HG03378 (cell line): ENCODE results near the gene N4BP2L2.

Source experiments
- ATAC-seq: cut with Tn5 transposase; IDR thresholded peaks from one replicate; pipeline ENCODE4 v1.9.1; 2021; ENCODE audit warnings: mild to moderate bottlenecking, moderate library complexity; ENCODE audit not compliant: unreplicated experiment

Gene N4BP2L2

GRCh38 chr13:32535115-32535514 is 3.5 kb downstream of the N4BP2L2 start:
- ATAC-seq: no peak

GRCh38 chr13:32530841-32531253 is 7.7 kb downstream of the N4BP2L2 start:
- peak; percentile 72 for ATAC-seq

- ATAC-seq: no peak
Observed at GRCh38 chr13:32528358-32528757, 10.2 kb downstream of the N4BP2L2 start.

- no peak for ATAC-seq
Observed at GRCh38 chr13:32527151-32527550, 11.4 kb downstream of the N4BP2L2 start.

DNA sequence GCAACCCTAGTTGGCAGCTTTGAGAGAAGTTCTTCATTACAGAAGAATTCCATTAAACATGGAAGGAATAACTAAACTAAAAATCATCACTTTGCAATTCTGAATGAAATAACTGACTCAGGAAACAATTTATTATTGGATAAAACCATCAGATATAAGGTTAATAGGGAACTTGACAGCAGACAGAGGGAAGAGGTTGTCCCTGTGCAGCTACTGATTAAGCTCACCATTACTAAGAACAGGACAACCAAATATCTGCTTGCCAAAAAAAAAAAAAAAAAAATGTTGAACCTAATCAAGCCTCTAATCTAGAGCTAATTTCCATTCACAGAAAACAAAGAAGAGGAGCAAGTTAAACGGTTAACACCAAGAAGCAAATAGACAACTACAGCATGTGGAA is 12.8 kb downstream of the N4BP2L2 start:
- ATAC-seq: no peak

DNA sequence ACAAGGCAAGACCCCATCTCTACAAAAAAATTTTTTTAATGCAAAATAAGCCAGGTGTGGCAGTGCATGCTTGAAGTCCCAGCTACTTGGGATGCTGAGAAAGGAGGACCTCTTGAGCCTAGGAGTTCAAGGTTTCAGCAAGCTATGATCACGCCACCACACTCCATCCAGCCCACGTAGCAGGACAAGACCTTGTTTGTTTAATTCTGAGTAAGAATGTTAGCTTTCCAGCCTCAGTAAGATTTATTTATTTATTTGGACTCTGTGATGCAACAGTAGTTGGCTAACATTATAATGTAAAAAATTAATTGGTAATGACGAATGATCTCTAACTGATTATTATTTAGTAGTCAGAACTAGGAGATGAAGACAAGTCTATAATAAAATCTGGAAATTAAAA is 23.3 kb downstream of the N4BP2L2 start:
- ATAC-seq: no peak

GRCh38 chr13:32511482-32511881 is 27.1 kb downstream of the N4BP2L2 start:
- ATAC-seq: no peak

DNA sequence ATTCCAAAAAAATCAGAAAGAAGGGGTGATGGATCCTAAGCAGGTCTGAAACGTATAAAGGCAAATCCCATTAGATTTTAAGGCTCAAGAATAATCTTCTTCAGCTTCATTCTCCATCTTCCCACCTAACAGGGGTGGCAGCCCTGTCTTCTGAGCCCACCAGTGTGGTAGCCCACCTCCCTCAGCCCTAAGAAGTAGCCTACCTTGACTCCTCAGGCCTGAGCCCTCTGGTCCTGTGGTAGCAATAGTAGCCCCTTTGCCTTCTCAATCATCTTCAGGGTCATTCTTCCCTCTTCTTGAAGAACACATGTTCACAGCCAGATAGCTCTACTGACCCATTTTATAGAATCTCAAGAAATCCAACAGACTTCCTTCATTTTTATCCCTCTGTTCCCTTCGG is 33.7 kb downstream of the N4BP2L2 start:
- no peak for ATAC-seq

DNA sequence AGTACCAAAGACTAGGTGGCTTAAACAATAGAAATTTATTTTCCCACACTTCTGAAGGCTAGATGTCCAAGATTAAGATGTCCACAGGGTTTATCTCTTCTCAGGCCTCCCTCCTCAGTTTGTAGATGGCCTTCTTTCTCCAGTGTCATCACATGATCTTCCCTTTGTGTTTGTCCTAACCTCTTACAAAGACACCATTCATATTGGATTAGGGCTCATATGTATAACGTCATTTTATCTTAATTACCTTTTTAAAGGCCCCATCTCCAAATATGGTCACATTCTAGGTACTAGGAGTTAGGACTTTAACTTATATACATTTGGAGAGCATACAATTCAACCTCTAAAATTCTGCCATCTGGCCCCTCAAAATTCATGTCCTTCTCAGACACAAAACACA is 34.3 kb downstream of the N4BP2L2 start:
- no peak for ATAC-seq

GRCh38 chr13:32503727-32504126 is 34.9 kb downstream of the N4BP2L2 start:
- no peak for ATAC-seq

GRCh38 chr13:32501064-32501463 is 37.5 kb downstream of the N4BP2L2 start:
- ATAC-seq: no peak

GRCh38 chr13:32499538-32500210 is 38.9 kb downstream of the N4BP2L2 start:
- no peak for ATAC-seq

- no peak for ATAC-seq
Observed at GRCh38 chr13:32497589-32497988, 41.0 kb downstream of the N4BP2L2 start.

- ATAC-seq: no peak
Observed at GRCh38 chr13:32496599-32497160, 41.9 kb downstream of the N4BP2L2 start.

- no peak for ATAC-seq
Observed at GRCh38 chr13:32495841-32496240, 42.8 kb downstream of the N4BP2L2 start.

GRCh38 chr13:32495429-32495828 is 43.2 kb downstream of the N4BP2L2 start:
- no peak for ATAC-seq

DNA sequence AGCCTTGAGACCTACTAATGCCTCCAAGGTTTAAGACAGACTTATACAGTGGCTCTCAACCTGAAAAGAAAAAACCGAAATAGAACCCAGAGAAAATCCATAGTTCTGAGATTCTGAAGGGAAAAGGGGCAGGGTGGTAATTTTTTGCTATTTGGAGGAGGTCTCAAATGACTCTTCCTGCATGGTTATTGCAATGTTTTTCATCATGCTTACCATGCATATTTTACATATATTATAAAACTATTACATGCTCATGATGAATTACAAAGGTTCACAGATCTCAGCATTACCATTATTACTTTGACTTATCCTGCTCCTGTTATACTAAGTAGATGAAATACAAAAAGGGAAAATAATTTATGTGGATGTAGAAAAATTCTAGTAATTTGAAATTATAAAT is 47.6 kb downstream of the N4BP2L2 start:
- no peak for ATAC-seq

DNA sequence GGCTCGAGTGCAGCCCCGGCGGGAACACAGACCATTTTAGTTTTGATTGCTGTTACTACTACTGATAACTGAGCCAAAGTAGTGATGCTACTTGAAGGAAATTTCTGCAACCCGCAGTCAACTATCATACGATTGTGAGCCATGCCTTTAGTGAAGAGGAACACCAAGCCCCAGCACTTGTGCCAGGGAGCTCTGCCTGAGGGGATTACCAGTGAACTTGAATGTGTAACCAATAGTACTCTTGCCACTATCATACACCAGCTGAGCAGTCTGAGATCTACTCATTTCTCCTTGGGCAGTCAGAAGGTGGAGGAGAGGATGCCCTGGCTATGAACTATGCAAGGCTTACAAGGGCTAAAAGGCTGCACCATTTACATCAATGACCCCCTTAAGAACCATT is 61.7 kb downstream of the N4BP2L2 start:
- ATAC-seq: no peak

DNA sequence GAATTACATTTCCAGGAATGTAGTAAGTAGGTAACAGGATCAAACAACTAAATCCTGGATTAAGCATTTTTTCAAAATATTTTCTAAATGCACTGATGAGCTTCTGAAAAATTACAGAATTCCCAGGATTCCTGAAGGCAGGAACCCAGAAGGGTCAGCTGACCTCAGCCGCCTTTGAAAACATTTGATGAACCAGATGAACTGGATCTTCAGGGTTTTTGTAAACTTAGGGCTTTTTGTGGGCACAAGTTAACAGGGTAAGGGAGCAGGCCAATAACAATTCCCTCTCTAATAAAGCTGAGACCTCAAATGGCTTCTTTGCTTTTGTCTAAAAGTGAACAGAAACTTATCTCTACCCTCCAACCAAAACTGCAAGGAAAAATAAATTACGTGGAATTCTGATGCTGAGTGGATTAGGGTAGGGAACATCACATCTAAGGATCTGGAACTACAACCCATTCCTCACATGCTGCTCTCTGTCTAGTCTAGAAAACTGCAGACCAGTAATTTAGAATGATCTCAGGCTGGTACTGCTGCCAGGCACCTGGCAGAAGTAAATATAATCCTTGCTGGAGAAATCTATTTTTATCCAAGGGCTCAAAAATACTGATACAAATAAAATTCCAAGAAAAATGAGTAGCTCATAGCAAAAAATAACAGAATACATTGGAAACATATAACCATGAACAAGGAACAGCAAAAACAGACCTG is 62.4 kb downstream of the N4BP2L2 start:
- no peak for ATAC-seq

DNA sequence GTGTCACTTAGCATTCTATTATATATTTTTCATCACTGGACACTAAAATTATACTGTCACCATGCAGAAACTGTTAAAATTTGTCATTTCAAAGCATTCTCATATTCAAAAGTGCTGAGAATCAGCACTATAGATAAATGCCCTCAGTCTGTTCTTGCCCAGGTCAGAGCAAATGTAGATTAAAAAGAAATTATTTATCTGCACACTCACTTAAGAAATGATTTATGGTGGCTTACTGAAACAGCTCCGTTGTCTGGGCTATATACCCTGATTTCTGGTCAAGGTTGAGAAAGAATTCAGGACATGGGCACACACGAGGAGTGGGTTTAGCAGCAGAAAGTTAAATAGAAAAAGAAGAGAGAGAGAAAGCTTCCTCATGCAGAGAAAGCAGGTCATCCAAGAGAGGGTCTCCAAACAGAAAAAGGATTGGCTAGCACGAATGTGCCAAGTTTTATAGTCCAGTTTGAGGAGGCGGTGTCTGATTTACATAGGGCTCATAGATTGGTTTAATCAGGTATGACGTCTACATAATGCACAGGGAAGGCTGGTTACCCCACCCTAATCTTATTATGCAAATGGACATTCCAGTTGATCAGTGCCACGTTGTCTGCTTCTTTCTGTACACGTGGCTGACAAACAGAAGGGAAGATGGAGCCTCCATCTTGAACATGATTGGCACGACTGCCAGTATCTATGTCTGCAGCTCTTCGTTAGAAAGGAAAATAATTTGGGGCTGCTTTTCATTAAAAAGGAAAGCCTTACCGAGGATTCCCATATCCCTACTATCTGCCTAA is 63.4 kb downstream of the N4BP2L2 start:
- ATAC-seq: no peak

DNA sequence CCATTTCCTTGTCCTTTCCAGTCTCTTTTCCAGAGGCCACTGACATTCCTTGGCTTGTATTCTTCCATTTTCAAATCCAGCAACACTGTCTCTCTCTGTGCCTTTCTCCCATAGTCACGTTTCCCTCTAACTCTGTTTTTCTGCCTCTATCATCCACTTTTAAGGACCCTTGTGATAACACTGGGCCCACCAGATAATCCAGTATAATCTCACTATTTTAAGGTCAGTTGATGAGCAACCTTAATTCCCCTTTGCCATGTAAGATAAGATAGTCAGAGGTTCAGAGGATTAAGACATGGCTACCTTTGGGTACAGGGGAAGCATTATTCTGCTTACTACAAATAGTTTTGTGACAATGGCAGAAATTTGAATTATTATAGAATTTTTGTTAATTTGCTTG is 64.9 kb downstream of the N4BP2L2 start:
- no peak for ATAC-seq
